ENCODE results near the gene OGFR. TPM values are rescaled to one million over a fixed set of nuclear protein-coding genes. Genes with fewer than 3 reads are reported as not detected.

OGFR gene
- total RNA-seq, 1 donor from 2014 or later = 96.5 TPM

- H4K20me1 ChIP-seq (ENCODE audit: insufficient read depth, low read length) = no peaks in the 10 kb centered on the region
- no peaks in the 10 kb centered on the region for H3K79me2 ChIP-seq (ENCODE audit: insufficient read depth, low read length)
- H3K36me3 ChIP-seq (ENCODE audit: insufficient read depth, low read length) = no peaks in the 10 kb centered on the region
- Mint-ChIP-seq H3K9me3 (ENCODE audit: unreplicated experiment) (no peaks in the 10 kb centered on the region), H3K4me3 (ENCODE audit: unreplicated experiment) (no peak overlapping the region), H3K36me3 (ENCODE audit: low read depth, unreplicated experiment) (peaks cover 7% of the 10 kb centered on the region), H3K4me1 (ENCODE audit: low read depth, unreplicated experiment) (no peaks in the 10 kb centered on the region), H3K27me3 (ENCODE audit: low read depth, unreplicated experiment) (no peaks in the 10 kb centered on the region), H3K27ac (ENCODE audit: unreplicated experiment) (no peak overlapping the region)
- DNase-seq (ENCODE audit: low read depth) = no peak
- no peak overlapping the region for H3K4me2 ChIP-seq (ENCODE audit: low read length)
- H3K9ac ChIP-seq (ENCODE audit: low read length) = no peak overlapping the region
- no peak for FAIRE-seq
- no peaks in the 10 kb centered on the region for H3K27me3 ChIP-seq (ENCODE audit: insufficient read depth, low read length)
- no peak overlapping the region for H2AFZ ChIP-seq (ENCODE audit: low read depth, low read length)
- peaks cover 3% of the 10 kb centered on the region for H3K4me1 ChIP-seq (ENCODE audit: insufficient read depth, low read length)
- H3K9me3 ChIP-seq (ENCODE audit: insufficient read depth, low read depth, low read length) = no peaks in the 10 kb centered on the region
- no peak overlapping the region for H3K27ac ChIP-seq (ENCODE audit: low read depth, low read length)
- TF ChIP-seq EZH2 (IDR thresholded peaks at IDR 0.05; ENCODE audit: insufficient read depth, low read length) (no peak), CTCF (IDR thresholded peaks at IDR 0.05; ENCODE audit: insufficient read depth, low read depth, low read length) (no peak)
- no peak overlapping the region for H3K4me3 ChIP-seq (ENCODE audit: insufficient read depth, low read depth, low read length)
Observed at GRCh38 chr20:62839816-62840215, 35.2 kb downstream of the OGFR start.

- no peak for FAIRE-seq
- no peak overlapping the region for H3K27ac ChIP-seq (ENCODE audit: low read depth, low read length)
- H3K27ac Mint-ChIP-seq (ENCODE audit: unreplicated experiment) = no peak overlapping the region
Observed at GRCh38 chr20:62840244-62841197, 35.9 kb downstream of the OGFR start.

More at GRCh38 chr20:62840244-62841197, 35.9 kb downstream of the OGFR start:
- Mint-ChIP-seq H3K4me1 (ENCODE audit: low read depth, unreplicated experiment) (peaks cover 1% of the 10 kb centered on the region), H3K9me3 (ENCODE audit: unreplicated experiment) (no peaks in the 10 kb centered on the region), H3K27me3 (ENCODE audit: low read depth, unreplicated experiment) (no peaks in the 10 kb centered on the region), H3K4me3 (ENCODE audit: unreplicated experiment) (no peak overlapping the region), H3K36me3 (ENCODE audit: low read depth, unreplicated experiment) (peaks cover 8% of the 10 kb centered on the region)
- Histone ChIP-seq H4K20me1 (ENCODE audit: insufficient read depth, low read length) (no peaks in the 10 kb centered on the region), H3K79me2 (ENCODE audit: insufficient read depth, low read length) (no peaks in the 10 kb centered on the region), H3K4me2 (ENCODE audit: low read length) (no peak overlapping the region), H2AFZ (ENCODE audit: low read depth, low read length) (no peak overlapping the region), H3K4me1 (ENCODE audit: insufficient read depth, low read length) (peaks cover 3% of the 10 kb centered on the region), H3K36me3 (ENCODE audit: insufficient read depth, low read length) (no peaks in the 10 kb centered on the region), H3K9ac (ENCODE audit: low read length) (no peak overlapping the region), H3K9me3 (ENCODE audit: insufficient read depth, low read depth, low read length) (no peaks in the 10 kb centered on the region), H3K4me3 (ENCODE audit: insufficient read depth, low read depth, low read length) (no peak overlapping the region), H3K27me3 (ENCODE audit: insufficient read depth, low read length) (no peaks in the 10 kb centered on the region)
- DNase-seq (ENCODE audit: low read depth) = no peak
- TF ChIP-seq EZH2 (IDR thresholded peaks at IDR 0.05; ENCODE audit: insufficient read depth, low read length) = no peak
- no peak for TF ChIP-seq CTCF (IDR thresholded peaks at IDR 0.05; ENCODE audit: insufficient read depth, low read depth, low read length)

Data from astrocyte (in vitro differentiated cells and primary cell).